BLaER1 (cell line): ENCODE measurements around the gene PPP1R3G.
"Not testable (repeated sequence)": the region's sequence is repeated elsewhere in the genome, so short reads cannot be mapped to it uniquely, and the experiment has no call there.

Experiments
- H3K27ac ChIP-seq: shearing (Covaris generic); formaldehyde crosslinking; 2 replicates; pipeline ENCODE4 v1.8.1; 2022
- H3K27me3 ChIP-seq: shearing (Covaris generic); formaldehyde crosslinking; 2 replicates; pipeline ENCODE4 v1.8.1; 2022
- H3K36me3 ChIP-seq: shearing (Covaris generic); formaldehyde crosslinking; 2 replicates; pipeline ENCODE4 v1.8.1; 2022
- H3K4me1 ChIP-seq: shearing (Covaris generic); formaldehyde crosslinking; 2 replicates; pipeline ENCODE4 v1.8.1; 2022
- H3K4me2 ChIP-seq: shearing (Covaris generic); formaldehyde crosslinking; 2 replicates; pipeline ENCODE4 v1.8.1; 2022
- H3K4me3 ChIP-seq: shearing (Covaris generic); formaldehyde crosslinking; 2 replicates; pipeline ENCODE4 v1.8.1; 2022
- H3K9ac ChIP-seq: shearing (Covaris generic); formaldehyde crosslinking; 2 replicates; pipeline ENCODE4 v1.8.1; 2022
- H3K9me3 ChIP-seq: shearing (Covaris generic); formaldehyde crosslinking; 2 replicates; pipeline ENCODE4 v1.8.1; 2022
- H4K20me1 ChIP-seq: shearing (Covaris generic); formaldehyde crosslinking; 2 replicates; pipeline ENCODE4 v1.8.1; 2022
- Cebpa-rat ChIP-seq: shearing (Covaris generic); IDR thresholded peaks from 2 replicates; pipeline ENCODE4 v1.8.1; 2022

Gene PPP1R3G

GRCh38 chr6:5053864-5054244 is 31.3 kb upstream of the PPP1R3G start:
- Histone ChIP-seq H3K4me2 (peak overlapping the region; percentile 63), H3K27me3 (no peaks in the 10 kb centered on the region), H3K9me3 (peaks cover 48% of the 10 kb centered on the region), H3K4me1 (peaks cover 66% of the 10 kb centered on the region), H4K20me1 (no peaks in the 10 kb centered on the region), H3K36me3 (peaks cover 7% of the 10 kb centered on the region; the same call in 1 of the 2 replicates), H3K9ac (no peak overlapping the region), H3K4me3 (no peak overlapping the region), H3K27ac (no peak overlapping the region)
- TF ChIP-seq Cebpa-rat = no peak

- TF ChIP-seq Cebpa-rat = no peak
- H3K9me3 ChIP-seq = peaks cover 43% of the 10 kb centered on the region
- no peaks in the 10 kb centered on the region for H4K20me1 ChIP-seq
- peaks cover 63% of the 10 kb centered on the region for H3K4me1 ChIP-seq
- no peak overlapping the region for H3K4me3 ChIP-seq
- no peak overlapping the region for H3K27ac ChIP-seq
- H3K9ac ChIP-seq = no peak overlapping the region
- peak overlapping the region; percentile 63 for H3K4me2 ChIP-seq
- peaks cover 7% of the 10 kb centered on the region; the same call in 1 of the 2 replicates for H3K36me3 ChIP-seq
- H3K27me3 ChIP-seq = no peaks in the 10 kb centered on the region
Measured at GRCh38 chr6:5054245-5054873, 30.8 kb upstream of the PPP1R3G start.

DNA sequence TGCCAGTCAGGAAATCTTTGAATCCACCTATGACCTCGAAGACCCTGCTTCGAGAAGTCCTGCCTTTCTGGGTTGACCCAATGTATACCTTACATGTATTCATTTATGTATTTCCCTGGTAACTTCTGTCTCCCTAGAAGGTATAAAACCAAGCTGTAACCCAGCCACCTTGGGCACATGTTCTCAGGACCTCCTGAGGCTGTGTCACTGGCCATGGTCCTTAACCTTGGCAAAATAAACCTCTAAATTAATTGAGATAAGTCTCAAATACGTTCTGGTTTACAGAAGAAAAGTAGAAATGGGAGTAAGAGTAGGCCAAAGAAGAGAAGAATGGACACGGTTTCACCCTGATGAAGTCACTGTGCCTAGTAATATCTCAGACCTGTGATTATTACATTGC is 30.0 kb upstream of the PPP1R3G start:
- no peak overlapping the region for H3K27ac ChIP-seq
- peaks cover 40% of the 10 kb centered on the region for H3K9me3 ChIP-seq
- no peaks in the 10 kb centered on the region for H4K20me1 ChIP-seq
- H3K27me3 ChIP-seq = no peaks in the 10 kb centered on the region
- no peak overlapping the region for H3K4me3 ChIP-seq
- H3K4me1 ChIP-seq = peaks cover 56% of the 10 kb centered on the region
- no peak overlapping the region for H3K4me2 ChIP-seq
- no peak overlapping the region for H3K9ac ChIP-seq
- TF ChIP-seq Cebpa-rat = no peak
- peaks cover 7% of the 10 kb centered on the region; the same call in 1 of the 2 replicates for H3K36me3 ChIP-seq

- peak overlapping the region; percentile 48 for H3K4me2 ChIP-seq
- no peak overlapping the region for H3K4me3 ChIP-seq
- no peaks in the 10 kb centered on the region for H3K36me3 ChIP-seq
- H3K4me1 ChIP-seq = peaks cover 56% of the 10 kb centered on the region
- H3K27ac ChIP-seq = 0 out of 2 replicates have a peak overlapping the region, but pooled peaks have one; percentile 1
- H3K9me3 ChIP-seq = peaks cover 17% of the 10 kb centered on the region
- H4K20me1 ChIP-seq = no peaks in the 10 kb centered on the region
- TF ChIP-seq Cebpa-rat = no peak
- H3K9ac ChIP-seq = no peak overlapping the region
- H3K27me3 ChIP-seq = no peaks in the 10 kb centered on the region
Measured at GRCh38 chr6:5058254-5058653, 26.9 kb upstream of the PPP1R3G start.

GRCh38 chr6:5059036-5059896 is 25.9 kb upstream of the PPP1R3G start:
- Histone ChIP-seq H3K4me1 (peaks cover 55% of the 10 kb centered on the region), H4K20me1 (no peaks in the 10 kb centered on the region), H3K9me3 (peaks cover 14% of the 10 kb centered on the region), H3K4me3 (no peak overlapping the region), H3K4me2 (no peak overlapping the region), H3K27ac (no peak overlapping the region), H3K36me3 (no peaks in the 10 kb centered on the region), H3K27me3 (no peaks in the 10 kb centered on the region), H3K9ac (no peak overlapping the region)
- no peak for TF ChIP-seq Cebpa-rat

DNA sequence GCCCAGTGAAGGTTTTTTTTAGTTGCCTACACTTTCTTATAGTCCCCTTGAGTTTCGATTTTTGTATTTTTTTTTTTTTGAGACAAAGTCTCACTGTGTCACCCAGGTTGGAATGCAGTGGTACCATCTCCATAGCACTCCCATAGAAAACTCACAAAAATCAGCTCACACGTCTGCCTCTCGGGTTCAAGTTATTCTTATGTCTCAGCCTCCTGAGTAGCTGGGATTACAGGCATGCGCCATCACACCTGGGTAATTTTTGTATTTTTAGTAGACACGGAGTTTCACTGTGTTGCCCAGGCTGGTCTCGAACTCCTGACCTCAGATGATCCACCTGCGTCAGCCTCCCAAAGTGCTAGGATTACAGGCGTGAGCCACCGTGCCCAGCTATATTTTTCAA is 24.7 kb upstream of the PPP1R3G start:
- not testable (repeated sequence) for H3K36me3 ChIP-seq, H3K4me3 ChIP-seq, H3K9ac ChIP-seq, H3K9me3 ChIP-seq, H3K27ac ChIP-seq, H3K4me2 ChIP-seq, H4K20me1 ChIP-seq, H3K27me3 ChIP-seq
- H3K4me1 ChIP-seq = peaks cover 53% of the 10 kb centered on the region

DNA sequence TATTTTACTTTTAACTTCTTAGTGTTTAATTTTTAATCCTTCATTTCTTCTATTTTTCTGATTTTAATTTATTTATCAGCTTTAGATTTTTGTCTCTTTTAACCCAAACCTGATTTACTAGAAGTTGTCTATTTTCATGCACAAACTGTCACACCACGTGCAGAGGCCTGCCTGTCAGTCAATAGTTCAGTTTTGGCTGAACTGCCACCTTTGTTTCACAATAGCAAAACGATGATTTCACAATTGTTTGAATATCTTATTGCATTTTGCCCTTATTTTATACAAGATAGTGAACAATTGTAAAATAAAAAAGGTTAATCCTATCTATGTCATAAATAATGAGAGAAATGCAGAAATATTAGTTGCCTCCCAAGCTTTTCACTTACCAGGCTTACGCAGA is 24.0 kb upstream of the PPP1R3G start:
- H3K4me3 ChIP-seq = no peak overlapping the region
- peaks cover 53% of the 10 kb centered on the region for H3K4me1 ChIP-seq
- TF ChIP-seq Cebpa-rat = no peak
- no peak overlapping the region for H3K27ac ChIP-seq
- no peaks in the 10 kb centered on the region for H4K20me1 ChIP-seq
- no peaks in the 10 kb centered on the region for H3K27me3 ChIP-seq
- H3K9me3 ChIP-seq = no peaks in the 10 kb centered on the region
- no peaks in the 10 kb centered on the region for H3K36me3 ChIP-seq
- H3K4me2 ChIP-seq = peak overlapping the region; percentile 33
- H3K9ac ChIP-seq = no peak overlapping the region

DNA sequence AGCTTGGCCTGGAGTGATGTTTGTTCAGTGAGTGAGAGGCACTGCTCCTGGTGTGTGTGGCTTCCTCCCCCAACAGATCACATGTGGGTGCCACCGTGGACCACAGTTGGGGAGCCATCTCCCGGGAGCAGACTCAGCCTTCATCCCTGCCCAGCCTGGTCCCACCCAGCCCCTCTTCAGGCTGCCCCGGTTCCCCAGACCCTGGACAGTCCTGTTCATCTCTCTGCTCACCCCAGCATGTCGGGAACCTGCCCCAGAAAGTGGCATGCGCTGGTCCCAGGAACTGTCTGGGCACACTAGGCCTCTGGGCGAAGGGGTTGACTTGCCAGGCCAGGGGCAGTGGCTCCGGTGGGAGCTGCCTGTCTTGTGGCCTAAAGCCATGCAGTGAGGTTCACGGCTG is 21.5 kb upstream of the PPP1R3G start:
- peaks cover 37% of the 10 kb centered on the region for H3K4me1 ChIP-seq
- no peaks in the 10 kb centered on the region for H3K27me3 ChIP-seq
- H3K27ac ChIP-seq = 0 out of 2 replicates have a peak overlapping the region, but pooled peaks have one; percentile 10
- no peak overlapping the region for H3K9ac ChIP-seq
- peak overlapping the region; percentile 47 for H3K4me2 ChIP-seq
- peaks cover 8% of the 10 kb centered on the region for H3K9me3 ChIP-seq
- no peaks in the 10 kb centered on the region for H4K20me1 ChIP-seq
- H3K36me3 ChIP-seq = no peaks in the 10 kb centered on the region
- no peak for TF ChIP-seq Cebpa-rat
- H3K4me3 ChIP-seq = no peak overlapping the region

DNA sequence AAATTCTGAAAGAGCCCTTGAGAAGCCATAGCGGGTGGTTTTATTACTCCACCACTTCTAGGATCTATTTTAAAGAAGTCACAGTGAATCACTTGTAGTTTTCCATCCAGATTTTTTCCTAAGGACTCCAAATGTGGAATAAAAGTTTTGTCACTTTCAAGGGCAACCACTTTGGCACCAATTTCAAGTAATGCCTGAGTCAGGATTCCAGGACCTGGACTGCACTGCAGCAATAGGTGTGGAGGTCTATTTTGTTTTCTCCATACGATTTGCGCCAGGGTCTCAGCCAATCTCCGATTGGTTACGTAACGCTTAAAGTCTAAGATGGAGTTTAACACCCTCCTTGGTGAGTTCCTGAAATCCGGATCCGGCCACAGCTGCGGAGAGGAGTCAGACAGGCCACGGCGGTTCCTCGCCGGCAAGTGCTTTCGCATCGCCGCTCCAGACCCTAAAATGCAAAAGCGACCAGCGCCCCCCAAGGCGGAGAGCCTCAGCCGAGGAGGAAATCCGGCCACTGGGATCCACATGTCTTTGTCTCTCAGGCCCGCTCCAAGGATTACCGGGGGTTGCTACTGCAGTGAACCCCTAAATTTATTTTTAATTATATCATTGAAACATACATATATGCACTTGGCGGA is 18.6 kb upstream of the PPP1R3G start:
- Histone ChIP-seq H3K4me2 (no peak overlapping the region), H3K9me3 (peaks cover 8% of the 10 kb centered on the region), H3K27me3 (no peaks in the 10 kb centered on the region), H3K4me3 (no peak overlapping the region), H3K27ac (no peak overlapping the region), H3K4me1 (peaks cover 26% of the 10 kb centered on the region), H4K20me1 (no peaks in the 10 kb centered on the region), H3K36me3 (no peaks in the 10 kb centered on the region), H3K9ac (no peak overlapping the region)
- no peak for TF ChIP-seq Cebpa-rat

- no peak for TF ChIP-seq Cebpa-rat
- H3K36me3 ChIP-seq = no peaks in the 10 kb centered on the region
- H3K9me3 ChIP-seq = peaks cover 8% of the 10 kb centered on the region
- H3K27me3 ChIP-seq = no peaks in the 10 kb centered on the region
- H3K4me1 ChIP-seq = peaks cover 19% of the 10 kb centered on the region
- no peak overlapping the region for H3K4me2 ChIP-seq
- no peak overlapping the region for H3K27ac ChIP-seq
- H4K20me1 ChIP-seq = no peaks in the 10 kb centered on the region
- no peak overlapping the region for H3K4me3 ChIP-seq
- no peak overlapping the region for H3K9ac ChIP-seq
Measured at GRCh38 chr6:5067305-5067704, 17.8 kb upstream of the PPP1R3G start.
